Measurements from ENCODE around the gene CIDEB. TPM values are rescaled to one million over a fixed set of nuclear protein-coding genes. Genes with fewer than 3 reads are reported as not detected.

Gene CIDEB
- total RNA-seq, 1 donor from 2014 or later: 11.1 TPM

DNA sequence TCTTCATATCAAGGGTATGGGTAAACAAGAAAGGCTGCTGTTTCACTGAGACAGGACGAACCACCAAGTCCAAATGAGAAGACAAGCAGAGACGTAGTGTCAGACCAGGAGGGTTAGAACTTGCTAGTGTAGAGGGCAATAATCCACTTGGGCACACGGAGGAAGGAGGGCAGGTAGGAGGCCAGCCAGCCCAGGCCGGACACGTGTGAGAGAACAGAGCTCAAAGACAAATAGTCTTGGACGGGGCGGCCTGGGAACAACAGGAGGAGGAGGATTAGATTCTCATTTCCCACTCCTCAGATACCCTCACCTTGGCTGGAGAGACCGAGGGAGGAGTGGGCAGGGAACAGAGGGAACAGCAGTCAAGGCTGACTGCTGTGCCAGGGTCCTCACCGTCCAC lies 17.0 kb downstream of the CIDEB start:
- no peak for DNase-seq (ENCODE audit: low spot score)

DNA sequence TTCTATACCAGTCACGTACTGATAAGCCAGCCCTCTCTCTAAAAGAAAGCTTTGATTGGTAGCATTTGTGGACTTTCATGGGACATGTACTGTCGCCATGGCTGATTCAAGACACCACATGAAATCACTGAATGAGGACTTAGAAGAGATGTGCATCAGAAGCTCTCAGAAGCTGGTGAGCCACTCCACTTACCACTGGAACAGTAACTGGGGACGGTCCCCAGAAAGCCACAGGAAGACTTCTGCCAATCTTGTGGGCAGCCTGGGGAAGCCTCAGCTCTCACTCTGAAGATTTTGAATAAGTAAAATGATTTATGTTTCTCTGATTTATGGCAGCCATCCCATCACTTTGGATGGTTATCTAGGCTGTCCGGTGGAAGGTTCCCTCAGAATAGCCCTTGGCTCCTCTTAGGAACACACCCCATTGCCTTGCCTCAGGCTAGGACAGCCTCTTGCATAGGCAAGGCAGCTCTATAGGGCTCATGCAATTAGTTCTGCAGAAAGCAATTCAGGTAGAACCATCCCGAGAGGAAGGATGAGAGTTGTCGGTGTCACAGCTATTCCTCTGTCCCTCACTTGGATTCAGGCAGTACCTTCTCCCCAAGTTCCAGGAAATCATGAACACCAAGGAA lies 18.0 kb downstream of the CIDEB start:
- DNase-seq (ENCODE audit: low spot score): no peak

DNA sequence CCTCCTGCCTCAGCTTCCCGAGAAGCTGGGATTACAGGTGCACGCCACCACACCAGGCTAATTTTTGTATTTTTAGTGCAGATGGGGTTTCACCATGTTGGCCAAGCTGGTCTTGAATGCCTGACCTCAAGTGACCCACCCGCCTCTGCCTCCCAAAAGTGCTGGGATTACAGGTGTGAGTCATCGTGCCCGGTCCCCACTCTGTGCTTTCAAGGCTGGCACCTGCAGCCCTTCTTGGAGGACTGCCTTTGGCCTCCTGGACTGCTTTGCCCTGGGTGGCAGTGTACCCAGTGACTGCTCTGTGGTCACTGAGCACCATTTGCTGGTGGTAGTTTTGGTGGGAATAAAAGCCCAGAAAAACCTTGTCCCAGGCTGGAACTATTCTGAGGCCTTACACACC lies 20.8 kb downstream of the CIDEB start:
- DNase-seq (ENCODE audit: low spot score): no peak

DNA sequence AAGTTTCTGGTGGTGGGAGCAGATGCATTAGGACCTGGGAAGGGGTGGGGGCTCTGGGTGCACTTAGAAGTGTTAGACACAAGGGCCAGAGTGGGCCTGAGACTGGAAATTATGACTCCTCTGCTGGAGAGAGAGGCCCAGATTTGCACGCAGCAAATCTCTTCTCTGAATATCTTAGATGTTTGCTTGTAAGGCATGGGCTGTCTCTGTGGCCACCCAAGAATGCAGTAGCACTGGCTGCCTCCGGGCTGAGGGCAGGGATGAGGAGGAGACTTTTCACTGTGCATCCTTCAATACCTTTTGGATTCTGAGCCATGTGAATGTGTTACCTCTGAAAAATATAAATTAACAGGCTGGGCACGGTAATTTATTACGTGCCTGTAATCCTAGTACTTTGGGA lies 22.4 kb downstream of the CIDEB start:
- DNase-seq (ENCODE audit: low spot score): no peak

DNA sequence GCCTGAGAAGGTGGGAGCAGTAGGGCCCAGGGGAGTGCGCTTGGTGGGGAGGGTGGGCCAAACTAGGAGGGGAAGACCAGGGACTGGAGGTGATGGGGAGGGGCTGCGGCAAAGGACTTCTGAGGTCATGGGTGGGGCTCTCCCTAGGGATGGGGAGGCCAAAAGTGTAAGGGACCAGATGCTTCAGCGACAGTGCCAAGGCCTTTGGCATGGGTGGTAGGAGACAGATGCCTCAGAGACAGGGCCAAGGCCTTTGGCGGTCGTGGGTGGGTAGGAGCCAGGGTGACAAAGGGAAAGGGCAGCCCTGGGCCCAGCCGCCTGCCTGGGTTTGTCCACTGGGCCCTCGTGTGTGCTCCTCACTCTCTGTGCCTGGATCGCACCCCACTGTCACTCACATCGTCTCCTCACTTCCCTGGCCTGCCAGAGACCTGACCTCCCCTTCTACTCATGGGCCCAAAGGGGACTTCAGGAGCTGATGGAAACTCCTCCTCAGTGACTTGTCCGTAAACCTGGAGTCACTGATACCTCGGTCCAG lies 23.2 kb downstream of the CIDEB start:
- no peak for DNase-seq (ENCODE audit: low spot score)

DNA sequence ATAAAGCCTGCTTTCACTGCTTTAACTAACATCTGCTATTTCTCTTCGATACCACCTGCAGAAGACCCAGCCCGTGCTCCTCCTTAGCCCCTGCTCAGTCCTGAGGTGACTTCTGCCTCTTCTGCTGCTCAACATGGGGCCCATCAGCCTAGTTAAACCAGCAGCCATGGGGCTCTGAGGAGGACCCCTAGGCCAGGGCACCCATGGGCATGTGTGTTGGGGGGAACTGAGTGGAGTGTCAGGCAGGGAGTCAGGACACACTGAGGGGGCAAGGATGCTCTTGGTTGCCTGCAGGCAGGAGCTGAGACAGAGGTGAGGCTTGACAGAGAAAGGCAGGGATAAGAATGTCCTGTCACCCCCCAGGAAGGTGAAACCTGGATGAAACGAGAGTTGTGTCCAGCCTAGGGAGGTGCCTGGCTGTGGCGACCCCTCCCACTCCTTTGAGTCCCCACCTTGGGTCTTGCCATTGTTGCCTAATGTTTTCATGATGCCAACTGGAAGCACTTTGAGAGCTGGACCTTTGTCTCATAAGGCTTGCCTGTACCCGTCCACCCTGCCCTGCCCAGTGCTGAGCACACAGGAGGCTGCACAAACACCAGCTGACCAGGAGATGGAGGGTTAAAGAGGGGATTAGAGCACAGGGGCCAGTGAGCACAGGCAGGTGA lies 23.8 kb downstream of the CIDEB start:
- no peak for DNase-seq (ENCODE audit: low spot score)

DNA sequence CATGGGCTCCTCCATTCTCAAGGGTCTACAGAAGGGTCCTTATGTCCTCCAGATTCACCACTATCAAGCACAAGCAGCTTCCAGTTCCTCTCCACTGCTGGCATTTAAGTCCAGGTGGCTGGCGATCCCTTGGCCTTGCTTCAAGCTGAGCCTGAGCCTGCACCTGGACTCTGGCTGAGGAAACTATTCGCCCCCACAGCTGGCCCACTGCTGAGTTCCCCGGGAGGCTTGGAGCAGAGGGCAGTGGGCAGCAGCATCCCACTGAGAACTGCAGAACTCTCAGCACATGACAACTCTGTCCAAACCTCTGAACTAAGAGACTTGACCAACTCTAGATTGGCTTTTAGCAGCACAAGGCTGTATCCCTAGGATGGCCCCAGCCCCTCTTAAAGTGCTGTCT lies 25.0 kb downstream of the CIDEB start:
- DNase-seq (ENCODE audit: low spot score): no peak

DNA sequence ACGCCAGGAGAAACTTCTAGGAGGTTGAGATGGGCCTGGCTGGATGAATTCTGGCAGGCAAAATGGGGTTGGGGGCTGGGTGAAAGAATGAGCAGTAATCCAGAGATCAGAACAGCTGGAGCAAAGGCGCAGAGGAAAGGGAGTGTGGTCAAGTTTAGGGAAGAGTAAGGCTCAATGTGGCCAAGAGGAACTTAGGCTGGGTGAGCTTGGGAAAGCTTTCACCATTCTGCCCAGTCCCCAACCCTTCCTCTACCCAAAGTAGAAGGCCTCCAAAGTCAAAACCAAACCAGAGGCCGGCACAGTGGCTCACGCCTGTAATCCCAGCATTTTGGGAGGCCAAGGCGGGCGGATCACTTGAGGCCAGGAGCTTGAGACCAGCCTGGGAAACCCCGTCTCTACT lies 26.1 kb downstream of the CIDEB start:
- DNase-seq (ENCODE audit: low spot score): no peak

DNA sequence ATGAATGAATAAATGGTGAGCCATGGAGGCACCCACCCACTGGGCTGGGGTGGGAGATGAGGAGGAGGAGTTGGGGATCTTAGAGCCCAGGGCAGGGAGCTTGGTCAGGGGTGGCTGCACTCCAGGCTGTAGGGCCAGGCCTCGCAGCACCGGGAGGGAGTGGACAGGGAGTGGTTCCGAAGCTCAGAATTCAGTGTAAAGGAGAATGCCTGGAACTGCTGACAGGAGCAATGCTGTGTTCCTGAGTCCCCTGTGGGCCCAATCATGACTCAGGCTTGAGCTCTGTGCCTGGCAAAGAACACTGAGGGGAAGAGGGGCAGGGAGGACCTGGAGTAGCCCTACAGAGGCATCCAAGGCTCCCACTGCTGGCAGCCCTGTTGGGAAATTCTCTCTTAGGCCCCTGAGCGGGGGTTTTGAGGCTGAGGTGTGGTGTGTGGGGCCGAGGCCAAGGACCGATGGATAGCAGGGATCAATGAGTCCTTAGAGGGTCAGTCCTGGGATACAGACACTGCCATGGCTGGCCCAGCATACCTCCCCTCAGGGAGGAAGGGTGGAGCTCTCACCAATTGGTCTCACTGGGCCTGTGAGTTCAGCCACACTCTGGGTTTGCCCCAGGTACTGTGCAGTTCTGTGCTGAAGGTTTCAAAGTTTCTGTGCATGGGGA lies 26.8 kb downstream of the CIDEB start:
- no peak for DNase-seq (ENCODE audit: low spot score)

DNA sequence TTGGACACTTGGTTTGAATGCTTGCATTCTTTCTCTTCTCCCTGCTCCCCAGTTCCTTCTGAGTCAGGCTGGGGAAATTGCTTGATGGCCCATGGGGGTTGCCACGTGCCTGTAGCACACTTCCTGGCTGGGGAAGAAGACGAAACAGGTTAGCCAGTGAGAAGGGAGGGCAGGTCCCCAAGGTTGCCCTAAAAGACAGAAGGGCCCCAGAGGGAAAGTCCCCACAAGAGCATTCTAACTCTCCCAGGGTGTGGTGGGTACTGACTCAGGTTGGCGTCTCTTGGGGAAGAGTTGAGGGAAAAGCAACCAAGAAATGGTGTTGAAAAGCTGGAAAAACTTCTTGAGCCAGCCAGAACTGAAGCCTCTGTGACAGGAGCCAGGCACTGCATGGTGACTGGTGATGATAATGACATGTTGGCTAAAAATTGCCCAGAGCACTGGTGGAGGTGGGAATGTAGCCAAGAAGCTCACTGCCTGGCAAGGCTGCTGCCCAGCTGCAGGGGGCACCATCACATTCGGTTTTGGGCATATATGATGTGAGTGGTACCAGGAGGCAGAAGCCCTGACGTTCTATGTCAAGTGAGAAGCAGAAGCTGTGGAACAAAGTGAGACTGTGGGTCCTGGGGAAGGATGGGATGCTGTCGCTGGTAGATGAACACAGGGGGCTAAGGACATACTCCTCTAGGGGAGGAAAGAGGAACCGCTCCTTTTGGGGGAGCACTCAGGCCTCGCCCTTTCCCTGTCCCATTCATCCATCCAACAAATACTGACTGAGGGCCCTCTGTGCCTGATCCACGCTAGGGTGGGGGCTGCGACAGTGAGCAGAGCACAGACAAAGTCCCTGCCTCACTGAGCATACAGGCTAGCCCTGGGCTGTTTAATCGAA lies 28.2 kb downstream of the CIDEB start:
- no peak for DNase-seq (ENCODE audit: low spot score)

DNA sequence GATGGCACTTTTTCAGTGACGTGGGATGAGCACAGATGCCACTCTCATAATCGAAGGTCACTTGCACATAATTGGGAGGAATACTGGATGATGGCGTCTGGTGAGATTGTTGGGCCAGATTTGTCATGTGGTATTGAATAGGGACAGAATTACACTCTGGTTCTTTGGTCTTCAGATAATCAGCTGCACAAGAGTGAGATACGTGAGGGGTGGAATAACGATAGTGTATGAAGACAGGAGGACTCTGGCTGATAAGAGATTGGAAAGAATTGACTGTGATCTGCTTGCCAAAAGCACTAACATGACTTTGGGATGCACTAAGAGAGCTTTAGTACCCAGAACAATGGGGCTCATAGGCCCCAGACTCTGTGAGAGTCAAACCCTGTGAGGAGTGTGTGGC lies 29.4 kb downstream of the CIDEB start:
- no peak for DNase-seq (ENCODE audit: low spot score)

DNA sequence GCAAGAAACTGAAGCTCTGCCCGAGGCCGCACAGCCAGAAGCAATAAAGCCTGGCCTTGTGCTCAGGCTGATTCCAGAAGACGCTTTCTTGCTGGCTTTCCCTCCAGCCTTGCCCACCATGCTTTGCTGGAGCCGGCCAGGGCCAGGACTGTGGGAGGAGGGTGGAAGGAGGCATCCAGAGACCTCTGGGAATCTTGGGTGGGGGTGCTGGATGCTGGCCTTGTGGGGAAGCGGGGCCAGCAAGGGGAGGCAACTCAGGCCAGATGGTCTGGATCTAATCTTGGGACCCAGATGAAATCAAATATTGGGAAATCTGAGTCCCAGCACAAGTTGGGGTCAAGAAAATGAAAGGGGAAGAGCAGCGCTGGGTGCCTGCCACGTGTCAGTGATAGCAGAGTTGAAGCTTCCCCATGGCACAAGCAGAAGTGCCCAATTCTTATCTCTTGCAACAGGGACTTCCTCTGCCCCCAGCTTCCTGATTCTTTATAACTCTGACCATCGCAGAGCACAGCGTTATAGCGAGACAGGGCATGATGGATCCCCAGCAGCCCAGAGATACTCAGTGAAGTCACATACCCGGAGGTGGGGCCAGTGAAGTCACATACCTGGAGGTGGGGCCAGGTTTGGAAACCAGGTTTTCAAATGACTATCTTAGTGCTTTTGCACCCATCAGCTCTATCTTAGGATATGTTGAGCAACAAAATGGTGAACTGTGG lies 30.0 kb downstream of the CIDEB start:
- no peak for DNase-seq (ENCODE audit: low spot score)

DNA sequence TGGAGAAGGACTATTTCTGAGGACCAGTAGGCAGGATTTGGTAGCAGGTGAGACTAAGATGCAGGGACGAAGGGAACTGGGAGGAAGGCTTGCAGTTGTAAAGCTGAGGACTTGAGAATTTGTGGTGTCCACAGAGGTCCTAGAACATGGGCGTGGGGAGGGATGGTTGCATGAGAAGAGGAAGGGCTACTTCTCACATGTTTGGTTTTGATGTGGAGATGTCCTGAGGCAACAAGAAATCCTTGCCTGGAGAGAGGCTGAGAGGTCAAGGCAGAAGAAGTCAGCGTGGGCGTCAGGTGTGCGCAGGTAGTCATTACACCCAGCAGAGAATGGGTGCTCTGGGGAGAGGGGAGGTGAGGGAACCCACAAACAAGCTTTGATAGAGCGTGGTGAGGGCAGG lies 30.7 kb downstream of the CIDEB start:
- no peak for DNase-seq (ENCODE audit: low spot score)

DNA sequence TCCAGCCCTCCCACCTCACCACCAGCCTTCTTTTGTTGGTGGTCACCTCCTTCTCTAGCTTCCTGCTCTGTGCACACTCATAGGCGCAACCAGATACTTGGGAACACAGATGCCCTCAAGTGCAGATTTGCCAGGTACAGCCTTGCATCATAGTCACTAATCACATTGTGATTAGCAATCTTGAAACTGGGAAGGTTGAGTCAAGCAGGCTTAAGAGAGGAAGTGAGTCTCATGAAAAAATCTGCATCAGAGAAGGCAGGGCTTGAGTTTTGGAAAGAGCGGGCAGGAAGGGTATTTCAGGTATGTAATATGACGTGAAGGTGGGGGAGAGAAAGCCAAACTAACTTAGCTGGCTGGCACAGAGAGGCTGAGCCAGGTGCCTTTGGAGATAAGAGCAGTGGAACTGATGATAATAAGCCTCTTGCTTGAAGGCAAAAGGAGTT lies 33.7 kb downstream of the CIDEB start:
- DNase-seq (ENCODE audit: low spot score): no peak

DNA sequence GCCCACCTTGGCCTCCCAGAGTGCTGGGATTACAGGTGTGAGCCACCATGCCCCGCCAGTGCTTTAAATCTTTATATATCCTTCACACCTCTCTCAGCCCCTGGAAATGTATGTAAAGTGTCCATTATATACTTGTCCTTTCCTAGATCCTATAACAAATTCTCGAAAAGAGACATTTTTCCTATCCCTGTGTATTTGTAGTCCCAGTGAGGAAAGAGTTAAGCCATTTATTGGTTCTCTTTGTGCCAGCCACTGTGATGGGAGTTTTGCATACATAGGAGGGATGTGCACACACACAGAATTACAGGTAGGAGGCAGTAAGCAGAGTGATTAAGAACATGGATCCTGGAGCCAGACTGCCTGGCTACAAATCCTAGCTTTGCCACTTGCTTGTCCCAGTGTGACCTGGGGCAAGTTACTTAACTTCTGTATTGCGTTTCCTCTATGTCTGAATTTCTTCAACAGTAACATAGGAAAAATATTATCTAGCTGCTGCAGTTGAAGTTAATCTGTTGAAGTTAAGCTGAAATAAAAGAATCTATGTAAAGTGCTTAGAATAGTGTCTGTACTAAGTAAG lies 34.3 kb downstream of the CIDEB start:
- no peak for DNase-seq (ENCODE audit: low spot score)

DNA sequence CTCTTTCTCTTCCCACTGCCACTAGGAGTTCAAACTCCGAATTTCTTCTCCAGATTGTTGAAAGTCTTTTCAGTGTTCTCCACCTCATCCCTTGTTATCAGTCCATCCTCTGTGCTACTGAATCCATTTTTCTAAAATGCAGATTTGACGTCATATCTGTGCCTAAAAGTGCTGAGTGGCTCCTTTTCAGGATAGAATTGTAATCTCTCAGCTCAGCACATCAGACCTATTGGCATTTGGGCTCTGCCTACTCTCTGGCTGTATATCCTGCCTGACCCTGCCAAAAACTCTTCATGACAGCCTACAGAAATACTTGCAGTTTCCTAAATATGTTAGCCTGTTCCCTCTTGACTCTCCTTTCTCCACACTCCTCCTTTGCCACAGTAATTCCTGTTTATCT lies 35.3 kb downstream of the CIDEB start:
- no peak for DNase-seq (ENCODE audit: low spot score)

DNA sequence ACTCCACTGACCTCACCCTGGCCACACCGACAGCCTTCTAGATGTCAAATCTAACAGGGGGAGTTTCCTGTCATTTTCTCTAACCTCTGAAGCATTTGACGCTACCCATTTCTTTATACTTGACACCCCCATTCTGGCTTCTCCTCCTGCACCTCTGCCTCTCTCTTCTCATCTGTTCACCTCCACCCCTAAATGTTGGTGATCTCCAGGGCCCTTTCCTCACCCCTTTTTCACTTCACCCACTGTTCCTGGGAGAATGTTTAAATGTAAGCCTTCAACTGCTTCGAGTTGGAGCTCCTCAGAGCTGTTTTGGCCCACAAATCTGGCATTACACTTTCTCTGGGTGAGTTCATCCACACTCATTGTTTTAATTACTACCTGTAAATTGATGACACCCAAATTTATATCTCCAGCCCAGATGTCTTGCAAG lies 35.9 kb downstream of the CIDEB start:
- no peak for DNase-seq (ENCODE audit: low spot score)

DNA sequence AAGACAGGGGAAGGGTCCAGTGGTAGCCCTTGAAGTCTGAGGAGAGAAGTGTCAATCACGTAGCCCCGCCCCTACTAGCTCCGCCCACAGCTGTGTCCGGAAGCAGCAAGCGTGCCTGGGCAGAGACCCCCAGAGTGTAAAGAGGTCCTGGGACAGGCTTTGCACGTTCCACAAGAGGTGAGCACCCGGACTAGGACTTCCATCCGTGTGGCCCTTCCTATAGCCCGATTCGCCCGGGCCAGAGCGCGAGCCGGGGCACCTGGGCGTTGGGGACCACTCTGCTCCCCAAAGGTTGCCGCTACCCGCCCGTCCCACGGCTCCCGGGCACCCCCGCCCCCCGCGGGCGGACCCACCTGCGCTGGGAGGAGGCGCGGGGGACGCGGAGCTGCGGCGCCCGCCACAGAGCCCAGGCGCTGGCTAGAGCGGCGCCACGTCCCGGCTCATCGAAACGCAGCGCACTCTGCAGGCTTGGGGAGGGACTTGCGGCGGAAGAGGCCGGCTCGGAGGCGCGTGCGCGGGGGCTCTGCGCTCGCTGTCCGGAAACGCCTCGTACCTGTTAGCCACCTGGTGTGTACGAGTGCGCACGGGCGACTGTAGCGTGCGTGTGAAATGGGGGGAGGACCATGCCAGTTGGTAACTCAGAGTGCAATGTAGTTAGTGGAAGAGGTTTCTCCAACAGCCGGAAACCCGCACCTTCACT lies 36.5 kb downstream of the CIDEB start, which contains the start of gene RABGGTA:
Gene RABGGTA, minus strand, starts transcription at position 464 of the 700 bp plus-strand sequence. CDS start 482 bp downstream, outside the sequence.
- peak; percentile 89 for DNase-seq (ENCODE audit: low spot score)

DNA sequence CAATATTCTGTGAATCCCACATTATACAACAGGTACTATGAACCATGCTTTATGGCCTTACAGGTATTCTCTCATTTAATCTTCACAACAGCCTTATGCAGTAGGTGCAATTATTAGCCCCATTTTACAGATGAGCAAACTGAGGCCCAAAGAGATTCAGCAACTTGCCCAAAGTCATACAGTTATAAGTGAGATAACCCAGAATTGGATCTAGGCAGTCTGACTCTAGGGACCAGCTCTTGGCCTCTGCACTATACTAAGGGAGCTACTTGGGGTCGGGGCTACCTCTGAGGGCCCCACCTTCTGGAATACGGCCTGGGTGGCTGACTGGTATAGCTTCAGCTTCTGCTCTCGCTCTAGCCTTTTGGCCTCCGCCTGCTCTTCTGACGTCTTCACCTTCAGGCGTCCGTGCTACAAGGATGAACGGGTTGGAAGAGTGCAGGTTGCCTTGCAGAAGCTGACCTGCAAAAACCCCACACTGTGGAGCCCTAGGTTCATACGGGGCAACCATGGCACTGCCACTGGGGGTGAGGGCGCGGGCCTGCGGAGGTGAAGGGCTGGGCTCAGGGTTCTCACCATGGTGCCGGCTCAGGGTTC lies 37.1 kb downstream of the CIDEB start:
- no peak for DNase-seq (ENCODE audit: low spot score)
